Endothelial cell of umbilical vein (primary cell): ENCODE data around the gene FSTL4. TPM values are rescaled to one million over a fixed set of nuclear protein-coding genes. Genes with fewer than 3 reads are reported as not detected.

Source experiments
- BruUV-seq: library from RNA; stranded (reverse); fragments of 400-500 nt; replicated peaks from 2 replicates; lab custom pipeline; 2021; lab: Mats Ljungman, UMichigan
- CTCF ChIA-PET: fragments of 300-600, 350-600 bp; sonication (Branson Sonifier 250); formaldehyde crosslinking; loops from one replicate; lab custom pipeline; 2021; ENCODE audit warnings: antibody characterized with exemption, inconsistent platforms; lab: Charles Lee
- POLR2A ChIA-PET: fragments of 300-600, 350-600 bp; sonication (Branson Sonifier 250); formaldehyde crosslinking; loops from one replicate; lab custom pipeline; 2021; ENCODE audit warnings: antibody characterized with exemption, inconsistent platforms; lab: Charles Lee
- DNase-seq: peaks from one replicate; pipeline ENCODE4 v3.0.0-alpha.2; 2011; ENCODE audit warnings: low read depth, low spot score
- FAIRE-seq: peaks from 2 replicates; lab custom pipeline; 2011; peaks lifted over from hg19 to GRCh38; lab: Jason Lieb, UNC
- H2AFZ ChIP-seq: 2 replicates; pipeline ENCODE4 v1.6.0; 2012; ENCODE audit warnings: low read depth, low read length, control low read depth, inconsistent platforms
- H3K27ac ChIP-seq: 2 replicates; pipeline ENCODE4 v1.5.1; 2011; ENCODE audit warnings: low read depth, mild to moderate bottlenecking, control low read depth, low read length, moderate library complexity; ENCODE audit not compliant: insufficient read depth
- H3K27me3 ChIP-seq, 2 experiments: 2 replicates each; pipeline versions ENCODE4 v1.6.0 to v1.6.1; 2011; ENCODE audit warnings: low read length in 2 of 2, mixed read lengths in 1 of 2; ENCODE audit not compliant: control insufficient read depth in 2 of 2, insufficient read depth in 2 of 2
- H3K36me3 ChIP-seq, 2 experiments: 2 replicates in 1 of 2; 3 replicates in 1 of 2; pipeline ENCODE4 v1.5.1; 2011; ENCODE audit warnings: low read length in 2 of 2, mild to moderate bottlenecking in 1 of 2, moderate library complexity in 1 of 2; ENCODE audit not compliant: control insufficient read depth in 2 of 2, insufficient read depth in 2 of 2; ENCODE audit errors: extremely low read depth in 1 of 2
- H3K4me1 ChIP-seq: 3 replicates; pipeline ENCODE4 v1.5.1; 2011; ENCODE audit warnings: mild to moderate bottlenecking, low read length; ENCODE audit not compliant: control insufficient read depth, insufficient read depth; ENCODE audit errors: extremely low read depth
- H3K4me2 ChIP-seq: 2 replicates; pipeline ENCODE4 v1.6.1; 2011; ENCODE audit warnings: low read length, control low read depth, mixed read lengths; ENCODE audit not compliant: insufficient read depth
- H3K4me3 ChIP-seq, 3 experiments: fragments of 200-600 bp in 1 of 3; sonication (generic), shearing (Covaris generic) in 1 of 3; replicated peaks in 1 of 3; 2 replicates each; pipeline ENCODE4 v1.5.1; 2011 to 2016; ENCODE audit warnings: control low read depth in 3 of 3, low read length in 3 of 3, mild to moderate bottlenecking in 2 of 3, inconsistent platforms in 1 of 3, low read depth in 1 of 3, moderate library complexity in 1 of 3; ENCODE audit not compliant: insufficient read depth in 1 of 3
- H3K79me2 ChIP-seq: 2 replicates; pipeline ENCODE4 v1.6.0; 2012; ENCODE audit warnings: low read length, inconsistent platforms; ENCODE audit not compliant: control insufficient read depth, insufficient read depth
- H3K9ac ChIP-seq: replicated peaks from 2 replicates; pipeline ENCODE3; 2011; ENCODE audit warnings: low read length, control low read depth; ENCODE audit not compliant: insufficient read depth; ENCODE audit errors: extremely low read depth
- H3K9me1 ChIP-seq: replicated peaks from 3 replicates; pipeline ENCODE4 v1.6.0; 2011; ENCODE audit warnings: mild to moderate bottlenecking, low read length; ENCODE audit not compliant: control insufficient read depth, insufficient read depth; ENCODE audit errors: extremely low read depth
- H3K9me3 ChIP-seq: replicated peaks from 2 replicates; pipeline ENCODE4 v1.5.1; 2012; ENCODE audit warnings: low read length, inconsistent platforms; ENCODE audit not compliant: control insufficient read depth, insufficient read depth
- H4K20me1 ChIP-seq: replicated peaks from 2 replicates; pipeline ENCODE3; 2011; ENCODE audit warnings: mild to moderate bottlenecking, low read length; ENCODE audit not compliant: control insufficient read depth, insufficient read depth; ENCODE audit errors: extremely low read depth
- EZH2 ChIP-seq: IDR thresholded peaks from 2 replicates; pipeline ENCODE4 v1.6.1; 2012; ENCODE audit warnings: borderline replicate concordance, low read depth, mild to moderate bottlenecking, moderate library complexity, low read length, inconsistent platforms; ENCODE audit not compliant: severe bottlenecking
- GATA2 ChIP-seq: IDR thresholded peaks from 2 replicates; pipeline ENCODE4 v1.7.0; 2011; ENCODE audit warnings: low read depth, mild to moderate bottlenecking, moderate library complexity, mixed read lengths, low read length; ENCODE audit not compliant: insufficient read length, insufficient read depth
- dilution Hi-C: fragments of 300-500 bp; cut with MboI; formaldehyde crosslinking; loops from one replicate; pipeline ENCODE4 v1.15.0; 2019; ENCODE audit warnings: low sequenced_read_pairs; ENCODE audit not compliant: extremely low pct_ligation_motif_present
- intact Hi-C: fragments of 100-400 bp; cut with micrococcal nuclease; formaldehyde crosslinking; loops from one replicate; pipeline ENCODE4 v1.10.0; 2022
- polyA plus RNA-seq, 4 experiments: library from polyadenylated mRNA; depleted of rRNA in 3 of 4; stranded (reverse) in 3 of 4; unstranded in 1 of 4; fragments of >200 nt; gene quantifications; 2 replicates each; pipeline versions ENCODE4 v1.2.1 to v1.2.3, GENCODE V29; 2011 to 2012; ENCODE audit warnings: missing spikeins in 1 of 4
- total RNA-seq: library from RNA; stranded (reverse); gene quantifications from 2 replicates; pipeline ENCODE4 v1.2.3, GENCODE V29; 2021
- TF ChIP-seq, protein P1 (sequence below): IDR thresholded peaks from 2 replicates; pipeline ENCODE4 v1.6.1; 2011; ENCODE audit not compliant: insufficient read depth, insufficient read length
- TF ChIP-seq, protein P2 (sequence below), 2 donors: IDR thresholded peaks; 1 replicate in 1 of 2; 2 replicates in 1 of 2; pipeline ENCODE4 v1.5.1; 2011; ENCODE audit warnings: low read length in 2 of 2, mild to moderate bottlenecking in 2 of 2, moderate library complexity in 2 of 2, control low read depth in 1 of 2, inconsistent platforms in 1 of 2, low read depth in 1 of 2; ENCODE audit not compliant: insufficient read depth in 1 of 2; ENCODE audit errors: extremely low read depth in 1 of 2

FSTL4 gene
- total and polyA plus RNA-seq, 2 donors (not counting 3 experiments of a cell fraction or from before 2014, with no cell fraction given): 0.18 TPM; not detected in 1

- FAIRE-seq (no peak), DNase-seq (no peak)
- no peaks in the 10 kb centered on the region for H3K9me1 ChIP-seq
- no peak overlapping the region for H3K27ac ChIP-seq
- no TSS peak for BruUV-seq
- peaks cover 46 to 74% of the 10 kb centered on the region in 2 experiments for H3K27me3 ChIP-seq
- dilution Hi-C loops (no loop called here), intact Hi-C loops (loop anchor here (1.0 to 2.0 kb wide), 4 partner anchors 9 to 257 kb away; no protein-coding TSS in a partner anchor)
- no peak overlapping the region for H3K4me2 ChIP-seq
- no peaks in the 10 kb centered on the region for H4K20me1 ChIP-seq
- TF ChIP-seq EZH2: peak; percentile 97
- TF ChIP-seq, protein P1, sequence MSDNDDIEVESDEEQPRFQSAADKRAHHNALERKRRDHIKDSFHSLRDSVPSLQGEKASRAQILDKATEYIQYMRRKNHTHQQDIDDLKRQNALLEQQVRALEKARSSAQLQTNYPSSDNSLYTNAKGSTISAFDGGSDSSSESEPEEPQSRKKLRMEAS: no peak
- no peaks in the 10 kb centered on the region for H3K36me3 ChIP-seq
- H2AFZ ChIP-seq: no peak overlapping the region
- no peaks in the 10 kb centered on the region for H3K9me3 ChIP-seq
- no peaks in the 10 kb centered on the region for H3K79me2 ChIP-seq
- ChIA-PET POLR2A (no interaction called here), CTCF (interaction anchor here (1.1 to 3.7 kb wide), 5 partner anchors 58 to 258 kb away, joined by 3 to 30 read pairs (median 6); no protein-coding TSS in a partner anchor)
- H3K4me1 ChIP-seq: peaks cover 13% of the 10 kb centered on the region
- H3K9ac ChIP-seq: no peak overlapping the region
- no peak overlapping the region for H3K4me3 ChIP-seq
Observed at GRCh38 chr5:133611357-133612248, 738 bp downstream of the FSTL4 start.

DNA sequence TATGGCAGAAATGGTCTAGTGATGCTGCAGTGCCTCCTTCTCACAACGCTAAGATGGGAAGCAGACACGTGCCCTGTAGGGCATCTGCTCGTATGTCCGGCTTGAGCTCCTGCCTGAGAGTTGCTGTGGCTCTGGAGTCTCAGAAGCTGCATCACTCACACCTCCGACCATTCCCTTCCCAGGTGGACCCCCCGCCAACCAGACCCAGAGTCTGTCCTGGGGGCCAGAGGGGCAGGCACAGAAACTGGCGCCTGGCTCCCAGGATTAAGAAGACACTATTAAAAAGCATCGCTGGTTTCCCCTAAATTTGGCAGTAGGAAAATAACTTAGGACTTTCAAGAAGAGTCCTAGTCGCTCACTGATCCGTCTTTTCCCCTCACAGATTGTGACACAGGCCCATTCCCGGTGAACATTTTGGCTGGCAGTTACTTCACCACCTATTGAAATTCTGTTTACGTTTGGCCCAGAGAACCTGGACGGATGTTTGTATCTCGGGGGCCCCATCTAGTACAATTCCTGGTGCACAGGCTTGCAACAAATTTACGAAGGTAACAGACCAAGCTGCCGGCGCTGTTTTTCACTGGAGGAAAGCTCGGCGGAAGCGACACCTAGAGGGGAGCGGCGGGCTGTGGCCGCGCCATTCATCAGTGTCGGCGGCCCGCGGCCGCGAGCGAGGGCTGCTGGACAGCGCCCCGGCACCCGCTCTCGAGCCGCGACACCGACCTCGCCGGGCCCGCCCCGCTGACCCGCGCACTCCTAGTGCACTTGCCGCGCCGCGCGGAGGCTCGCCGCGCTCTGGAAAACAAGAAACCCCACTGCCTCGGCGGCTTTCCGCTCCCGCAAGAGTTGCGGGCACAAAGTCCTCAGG is 1.6 kb downstream of the FSTL4 start:
- no peak for TF ChIP-seq GATA2
- TF ChIP-seq, protein P2, sequence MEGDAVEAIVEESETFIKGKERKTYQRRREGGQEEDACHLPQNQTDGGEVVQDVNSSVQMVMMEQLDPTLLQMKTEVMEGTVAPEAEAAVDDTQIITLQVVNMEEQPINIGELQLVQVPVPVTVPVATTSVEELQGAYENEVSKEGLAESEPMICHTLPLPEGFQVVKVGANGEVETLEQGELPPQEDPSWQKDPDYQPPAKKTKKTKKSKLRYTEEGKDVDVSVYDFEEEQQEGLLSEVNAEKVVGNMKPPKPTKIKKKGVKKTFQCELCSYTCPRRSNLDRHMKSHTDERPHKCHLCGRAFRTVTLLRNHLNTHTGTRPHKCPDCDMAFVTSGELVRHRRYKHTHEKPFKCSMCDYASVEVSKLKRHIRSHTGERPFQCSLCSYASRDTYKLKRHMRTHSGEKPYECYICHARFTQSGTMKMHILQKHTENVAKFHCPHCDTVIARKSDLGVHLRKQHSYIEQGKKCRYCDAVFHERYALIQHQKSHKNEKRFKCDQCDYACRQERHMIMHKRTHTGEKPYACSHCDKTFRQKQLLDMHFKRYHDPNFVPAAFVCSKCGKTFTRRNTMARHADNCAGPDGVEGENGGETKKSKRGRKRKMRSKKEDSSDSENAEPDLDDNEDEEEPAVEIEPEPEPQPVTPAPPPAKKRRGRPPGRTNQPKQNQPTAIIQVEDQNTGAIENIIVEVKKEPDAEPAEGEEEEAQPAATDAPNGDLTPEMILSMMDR (IDR thresholded peaks at IDR 0.05; ENCODE audit: extremely low read depth in 1 of 2, insufficient read depth in 1 of 2, low read depth in 1 of 2, low read length in 2 of 2): peak; percentile 32 to 37
- ChIA-PET CTCF (interaction anchor here (1.0 to 3.7 kb wide), 3 partner anchors 8 to 259 kb away, joined by 3 to 30 read pairs (median 3); no protein-coding TSS in a partner anchor), POLR2A (no interaction called here)
- Histone ChIP-seq H3K4me2 (no peak overlapping the region), H3K9me1 (no peaks in the 10 kb centered on the region), H3K79me2 (no peaks in the 10 kb centered on the region), H2AFZ (no peak overlapping the region), H4K20me1 (no peaks in the 10 kb centered on the region), H3K9me3 (no peaks in the 10 kb centered on the region), H3K27me3 (peaks cover 46 to 71% of the 10 kb centered on the region in 2 experiments), H3K4me1 (peaks cover 17% of the 10 kb centered on the region), H3K27ac (no peak overlapping the region), H3K9ac (no peak overlapping the region), H3K36me3 (no peaks in the 10 kb centered on the region), H3K4me3 (no peak overlapping the region)
- FAIRE-seq (peak; percentile 18), DNase-seq (peak; percentile 26)
- no TSS peak for BruUV-seq
- intact Hi-C loops (loop anchor here (1.0 to 2.0 kb wide), 4 partner anchors 8 to 258 kb away; no protein-coding TSS in a partner anchor), dilution Hi-C loops (no loop called here)
